Right atrium auricular region (tissue), 2 donors: Measurements from ENCODE around the gene TMEM100. TPM values are rescaled to one million over a fixed set of nuclear protein-coding genes. Genes with fewer than 3 reads are reported as not detected.
A peak's percentile ranks its signal among the peaks of the same experiment; 100 is the strongest.

Experiments
- DNase-seq: peaks from one replicate; pipeline ENCODE4 v3.0.0-alpha.2; 2019; ENCODE audit warnings: low spot score
- H3K27ac ChIP-seq, 2 donors: fragments of 200-600 bp; sonication (generic); 1 replicate in 1 of 2; 2 replicates in 1 of 2; pipeline ENCODE4 v1.5.1; 2016 to 2019
- H3K27me3 ChIP-seq, 2 donors: fragments of 200-600 bp; sonication (generic); one replicate each; pipeline versions ENCODE4 v1.5.1 to v1.6.0; 2017 to 2019
- H3K36me3 ChIP-seq: fragments of 200-600 bp; sonication (generic); one replicate; pipeline ENCODE4 v1.5.1; 2016
- H3K4me1 ChIP-seq, 2 donors: fragments of 200-600 bp; sonication (generic); one replicate each; pipeline versions ENCODE4 v1.5.1 to v1.6.0; 2017 to 2019
- H3K4me3 ChIP-seq, 2 donors: fragments of 200-600 bp; sonication (generic); 1 replicate in 1 of 2; 2 replicates in 1 of 2; pipeline ENCODE4 v1.5.1; 2017 to 2019; ENCODE audit warnings: mild to moderate bottlenecking in 1 of 2, moderate library complexity in 1 of 2
- H3K9me3 ChIP-seq, 2 donors: fragments of 200-600 bp; sonication (generic); one replicate each; pipeline ENCODE4 v1.5.1; 2019
- CTCF ChIP-seq, 2 donors: fragments of 200-600 bp; sonication (generic); IDR thresholded peaks; one replicate each; pipeline ENCODE4 v1.5.1; 2019; ENCODE audit warnings: antibody characterized with exemption in 2 of 2
- total RNA-seq, 2 donors: library from RNA; depleted of rRNA; stranded (reverse); fragments of >200 nt; gene quantifications; one replicate each; pipeline ENCODE4 v1.1.0, GENCODE V29; 2016

TMEM100 gene
- total RNA-seq, 2 donors from 2014 or later: 18.0 to 26.1 TPM

- no peak for TF ChIP-seq CTCF (IDR thresholded peaks at IDR 0.05)
- Histone ChIP-seq H3K9me3 (no peaks in the 10 kb centered on the region), H3K27me3 (no peaks in the 10 kb centered on the region), H3K27ac (peak overlapping the region in 1 of 2 donors; percentile 45), H3K4me1 (peaks cover 0 to 8% of the 10 kb centered on the region in 2 donors), H3K4me3 (no peak overlapping the region), H3K36me3 (no peaks in the 10 kb centered on the region)
- DNase-seq: no peak
Observed at GRCh38 chr17:55710829-55711496, 11.7 kb downstream of the TMEM100 start.

GRCh38 chr17:55710410-55710809, 12.3 kb downstream of the TMEM100 start:
- no peaks in the 10 kb centered on the region for H3K27me3 ChIP-seq
- no peaks in the 10 kb centered on the region for H3K9me3 ChIP-seq
- no peak for TF ChIP-seq CTCF (IDR thresholded peaks at IDR 0.05)
- no peak overlapping the region for H3K4me3 ChIP-seq
- peaks cover 0 to 8% of the 10 kb centered on the region in 2 donors for H3K4me1 ChIP-seq
- no peak for DNase-seq
- H3K27ac ChIP-seq: peak overlapping the region in 1 of 2 donors; percentile 45
- no peaks in the 10 kb centered on the region for H3K36me3 ChIP-seq

GRCh38 chr17:55709984-55710383, 12.7 kb downstream of the TMEM100 start:
- Histone ChIP-seq H3K27ac (peak overlapping the region in 1 of 2 donors; percentile 45), H3K4me3 (no peak overlapping the region), H3K4me1 (peaks cover 0 to 8% of the 10 kb centered on the region in 2 donors), H3K36me3 (no peaks in the 10 kb centered on the region), H3K27me3 (no peaks in the 10 kb centered on the region), H3K9me3 (no peaks in the 10 kb centered on the region)
- no peak for DNase-seq
- no peak for TF ChIP-seq CTCF (IDR thresholded peaks at IDR 0.05)

- Histone ChIP-seq H3K27ac (no peak overlapping the region), H3K9me3 (no peaks in the 10 kb centered on the region), H3K27me3 (no peaks in the 10 kb centered on the region), H3K36me3 (no peaks in the 10 kb centered on the region), H3K4me3 (no peak overlapping the region), H3K4me1 (peaks cover 0 to 8% of the 10 kb centered on the region in 2 donors)
- TF ChIP-seq CTCF (IDR thresholded peaks at IDR 0.05): no peak
- no peak for DNase-seq
Observed at GRCh38 chr17:55709440-55709839, 13.2 kb downstream of the TMEM100 start.

GRCh38 chr17:55708175-55708974, 14.3 kb downstream of the TMEM100 start:
- peaks cover 0 to 8% of the 10 kb centered on the region in 2 donors for H3K4me1 ChIP-seq
- DNase-seq: no peak
- no peak for TF ChIP-seq CTCF (IDR thresholded peaks at IDR 0.05)
- H3K36me3 ChIP-seq: no peaks in the 10 kb centered on the region
- H3K27ac ChIP-seq: no peak overlapping the region
- H3K27me3 ChIP-seq: no peaks in the 10 kb centered on the region
- no peak overlapping the region for H3K4me3 ChIP-seq
- no peaks in the 10 kb centered on the region for H3K9me3 ChIP-seq
